Measurements from ENCODE around the gene RORC. TPM values are rescaled to one million over a fixed set of nuclear protein-coding genes. Genes with fewer than 3 reads are reported as not detected.

The RORC gene
- total RNA-seq, 3 donors from 2014 or later: 7.8 to 48.6 (median 24.9) TPM

- no peaks in the 10 kb centered on the region for H3K36me3 ChIP-seq
These were observed 35.7 kb upstream of the RORC start for GRCh38 chr1:151867321-151867720.

GRCh38 chr1:151864411-151864810 lies 32.8 kb upstream of the RORC start:
- Histone ChIP-seq H3K9me3 (no peaks in the 10 kb centered on the region), H3K27ac (no peak overlapping the region), H3K36me3 (no peaks in the 10 kb centered on the region), H3K4me1 (no peaks in the 10 kb centered on the region), H3K27me3 (no peaks in the 10 kb centered on the region), H3K4me3 (no peak overlapping the region)
- intact Hi-C loops (cut with DNase I; ENCODE audit: low total_unique reads): no loop called here
- no peak for DNase-seq (ENCODE audit: low spot score in 2 of 2)
- no peak for TF ChIP-seq POLR2AphosphoS5 (IDR thresholded peaks at IDR 0.05)
- no peak for TF ChIP-seq POLR2A (IDR thresholded peaks at IDR 0.05)
- TF ChIP-seq, protein P1, sequence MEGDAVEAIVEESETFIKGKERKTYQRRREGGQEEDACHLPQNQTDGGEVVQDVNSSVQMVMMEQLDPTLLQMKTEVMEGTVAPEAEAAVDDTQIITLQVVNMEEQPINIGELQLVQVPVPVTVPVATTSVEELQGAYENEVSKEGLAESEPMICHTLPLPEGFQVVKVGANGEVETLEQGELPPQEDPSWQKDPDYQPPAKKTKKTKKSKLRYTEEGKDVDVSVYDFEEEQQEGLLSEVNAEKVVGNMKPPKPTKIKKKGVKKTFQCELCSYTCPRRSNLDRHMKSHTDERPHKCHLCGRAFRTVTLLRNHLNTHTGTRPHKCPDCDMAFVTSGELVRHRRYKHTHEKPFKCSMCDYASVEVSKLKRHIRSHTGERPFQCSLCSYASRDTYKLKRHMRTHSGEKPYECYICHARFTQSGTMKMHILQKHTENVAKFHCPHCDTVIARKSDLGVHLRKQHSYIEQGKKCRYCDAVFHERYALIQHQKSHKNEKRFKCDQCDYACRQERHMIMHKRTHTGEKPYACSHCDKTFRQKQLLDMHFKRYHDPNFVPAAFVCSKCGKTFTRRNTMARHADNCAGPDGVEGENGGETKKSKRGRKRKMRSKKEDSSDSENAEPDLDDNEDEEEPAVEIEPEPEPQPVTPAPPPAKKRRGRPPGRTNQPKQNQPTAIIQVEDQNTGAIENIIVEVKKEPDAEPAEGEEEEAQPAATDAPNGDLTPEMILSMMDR (IDR thresholded peaks at IDR 0.05): no peak

More at GRCh38 chr1:151867321-151867720, 35.7 kb upstream of the RORC start:
- Histone ChIP-seq H3K27ac (no peak overlapping the region), H3K4me3 (no peak overlapping the region), H3K9me3 (no peaks in the 10 kb centered on the region), H3K27me3 (no peaks in the 10 kb centered on the region), H3K4me1 (no peaks in the 10 kb centered on the region)
- no peak for DNase-seq (ENCODE audit: low spot score in 2 of 2)
- intact Hi-C loops (cut with DNase I; ENCODE audit: low total_unique reads): no loop called here
- TF ChIP-seq POLR2A (IDR thresholded peaks at IDR 0.05) (no peak), POLR2AphosphoS5 (IDR thresholded peaks at IDR 0.05) (no peak)
- TF ChIP-seq, protein P1 (IDR thresholded peaks at IDR 0.05): no peak

GRCh38 chr1:151862604-151863003 lies 31.0 kb upstream of the RORC start:
- no peaks in the 10 kb centered on the region for H3K27me3 ChIP-seq
- no peaks in the 10 kb centered on the region for H3K36me3 ChIP-seq
- no peak overlapping the region for H3K4me3 ChIP-seq
- no peak for DNase-seq (ENCODE audit: low spot score in 2 of 2)
- H3K9me3 ChIP-seq: no peaks in the 10 kb centered on the region
- no peak overlapping the region for H3K27ac ChIP-seq
- TF ChIP-seq, protein P1 (IDR thresholded peaks at IDR 0.05): no peak
- no peak for TF ChIP-seq POLR2AphosphoS5 (IDR thresholded peaks at IDR 0.05)
- TF ChIP-seq POLR2A (IDR thresholded peaks at IDR 0.05): no peak
- intact Hi-C loops (cut with DNase I; ENCODE audit: low total_unique reads): no loop called here
- H3K4me1 ChIP-seq: no peaks in the 10 kb centered on the region

- H3K36me3 ChIP-seq: no peaks in the 10 kb centered on the region
- H3K27ac ChIP-seq: peak overlapping the region; percentile 50 to 86
- intact Hi-C loops (cut with DNase I; ENCODE audit: low total_unique reads): no loop called here
- TF ChIP-seq POLR2A (IDR thresholded peaks at IDR 0.05) (no peak), POLR2AphosphoS5 (IDR thresholded peaks at IDR 0.05) (no peak)
- TF ChIP-seq, protein P1 (IDR thresholded peaks at IDR 0.05): no peak
- no peaks in the 10 kb centered on the region for H3K4me1 ChIP-seq
- no peaks in the 10 kb centered on the region for H3K9me3 ChIP-seq
- H3K27me3 ChIP-seq: no peaks in the 10 kb centered on the region
- H3K4me3 ChIP-seq: no peak overlapping the region
- DNase-seq (ENCODE audit: low spot score in 2 of 2): peak in 1 of 2 donors; percentile 17
These were observed 29.0 kb upstream of the RORC start for GRCh38 chr1:151860504-151861187.

DNA sequence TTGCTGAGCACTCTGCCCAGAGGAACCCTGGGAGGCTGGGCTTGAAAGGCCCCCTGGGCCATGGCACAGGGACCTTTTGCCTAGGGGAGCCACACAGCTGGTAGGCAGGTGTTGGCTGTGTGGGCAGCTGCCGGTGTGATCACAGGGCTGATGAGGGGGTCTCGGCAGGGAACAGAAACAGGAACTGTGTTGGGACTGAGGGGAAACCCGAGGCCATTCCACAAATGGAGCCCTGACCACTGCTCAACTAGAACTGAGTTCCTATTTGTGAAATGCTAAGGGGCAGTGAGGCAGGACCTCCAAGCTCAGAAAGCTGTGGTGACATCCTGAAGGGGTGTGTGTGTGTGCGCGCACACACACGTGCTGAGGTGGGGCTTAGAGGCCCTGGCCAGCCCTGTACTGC lies 28.3 kb upstream of the RORC start:
- no peak for TF ChIP-seq POLR2AphosphoS5 (IDR thresholded peaks at IDR 0.05)
- TF ChIP-seq POLR2A (IDR thresholded peaks at IDR 0.05): no peak
- TF ChIP-seq, protein P1 (IDR thresholded peaks at IDR 0.05): no peak
- H3K9me3 ChIP-seq: no peaks in the 10 kb centered on the region
- intact Hi-C loops (cut with DNase I; ENCODE audit: low total_unique reads): no loop called here
- no peaks in the 10 kb centered on the region for H3K27me3 ChIP-seq
- H3K4me1 ChIP-seq: no peaks in the 10 kb centered on the region
- no peaks in the 10 kb centered on the region for H3K36me3 ChIP-seq
- H3K4me3 ChIP-seq: no peak overlapping the region
- H3K27ac ChIP-seq: peak overlapping the region; percentile 50 to 86
- no peak for DNase-seq (ENCODE audit: low spot score in 2 of 2)

Data from breast epithelium (tissue), 4 donors.